ENCODE measurements around the gene WWOX.

WWOX gene

DNA sequence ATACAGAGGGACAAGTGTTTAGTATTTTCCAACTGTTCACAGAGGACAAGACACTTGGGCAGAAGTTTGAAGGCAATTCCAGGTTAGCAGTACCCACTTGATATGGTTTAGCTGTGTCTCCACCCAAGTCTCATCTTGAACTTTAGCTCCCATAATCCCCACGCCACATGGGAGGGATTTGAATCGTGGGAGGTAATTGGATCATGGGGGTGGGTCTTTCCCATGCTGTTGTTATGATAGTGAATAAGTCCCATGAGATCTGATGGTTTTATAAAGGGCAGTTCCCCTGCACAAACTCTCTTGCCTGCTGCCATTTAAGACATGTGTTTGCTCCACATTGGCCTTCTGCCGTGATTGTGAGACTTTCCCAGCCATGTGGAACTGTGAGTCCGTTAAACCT lies 832.2 kb downstream of the WWOX start:
- no peak for DNase-seq

DNA sequence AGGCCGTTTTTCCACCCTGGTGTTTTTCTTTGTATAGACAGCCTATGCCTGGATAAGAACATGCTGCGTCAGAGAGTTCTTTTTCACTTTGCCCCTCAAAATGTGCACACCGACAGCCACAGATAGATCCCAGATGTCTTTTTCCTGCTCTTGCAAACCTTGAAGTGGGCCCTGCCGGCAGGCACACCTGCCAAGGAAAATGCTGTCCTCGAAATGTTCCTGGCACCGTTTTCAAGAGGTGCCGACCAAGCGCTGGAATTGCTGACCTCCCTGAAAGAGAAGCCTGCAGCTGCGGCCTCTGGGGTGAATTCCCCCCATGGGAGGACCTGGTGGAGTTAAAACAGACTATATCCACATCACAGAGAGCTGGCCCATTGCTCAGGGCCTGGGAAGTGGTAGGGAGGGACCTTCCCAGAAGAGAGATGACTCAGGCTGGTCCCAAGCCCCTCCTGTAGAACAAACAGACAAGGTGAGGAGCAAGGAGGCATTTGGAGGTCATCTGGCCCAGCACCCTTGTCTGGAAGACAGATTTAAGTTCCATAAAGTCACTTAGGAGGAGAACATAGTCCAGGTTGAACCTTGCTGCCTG lies 833.0 kb downstream of the WWOX start:
- no peak for DNase-seq

DNA sequence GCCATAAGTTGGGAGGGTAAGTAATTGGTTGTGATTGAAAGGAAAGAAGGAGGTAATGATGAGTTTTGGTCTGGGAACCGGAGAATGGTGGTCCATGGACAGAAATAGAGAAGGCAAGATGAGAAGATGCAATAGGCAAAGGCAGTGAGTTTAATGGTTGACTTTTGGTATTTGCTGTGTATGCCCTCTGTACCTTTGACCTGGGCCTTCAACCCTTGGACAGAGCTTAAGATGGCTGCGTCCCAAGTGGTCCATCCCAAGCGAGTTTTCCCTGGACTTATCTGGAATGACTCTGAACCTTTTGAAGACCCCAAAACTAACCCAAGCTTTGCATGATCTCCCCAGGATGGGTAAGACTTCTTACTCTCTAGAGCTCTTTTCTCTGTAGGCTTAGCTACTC lies 836.6 kb downstream of the WWOX start:
- no peak for DNase-seq

DNA sequence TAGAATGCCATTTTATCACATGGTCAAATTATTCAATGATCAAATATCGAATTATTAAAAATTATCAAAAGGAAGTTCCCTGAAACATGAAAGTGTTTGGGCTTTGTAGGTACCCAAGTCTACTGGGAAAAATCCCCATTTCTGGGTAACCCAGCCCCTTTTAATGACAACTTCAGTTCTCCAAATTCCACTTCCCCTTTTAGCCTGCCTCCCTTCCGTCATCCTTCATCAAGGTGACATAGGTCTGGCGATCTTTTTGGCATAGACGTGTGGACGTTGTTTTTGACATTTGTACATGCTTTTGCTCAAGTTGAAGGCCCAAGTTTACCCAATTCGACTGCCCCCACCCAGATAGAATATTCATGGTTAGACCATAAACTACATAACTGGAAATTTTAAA lies 840.1 kb downstream of the WWOX start:
- no peak for DNase-seq

DNA sequence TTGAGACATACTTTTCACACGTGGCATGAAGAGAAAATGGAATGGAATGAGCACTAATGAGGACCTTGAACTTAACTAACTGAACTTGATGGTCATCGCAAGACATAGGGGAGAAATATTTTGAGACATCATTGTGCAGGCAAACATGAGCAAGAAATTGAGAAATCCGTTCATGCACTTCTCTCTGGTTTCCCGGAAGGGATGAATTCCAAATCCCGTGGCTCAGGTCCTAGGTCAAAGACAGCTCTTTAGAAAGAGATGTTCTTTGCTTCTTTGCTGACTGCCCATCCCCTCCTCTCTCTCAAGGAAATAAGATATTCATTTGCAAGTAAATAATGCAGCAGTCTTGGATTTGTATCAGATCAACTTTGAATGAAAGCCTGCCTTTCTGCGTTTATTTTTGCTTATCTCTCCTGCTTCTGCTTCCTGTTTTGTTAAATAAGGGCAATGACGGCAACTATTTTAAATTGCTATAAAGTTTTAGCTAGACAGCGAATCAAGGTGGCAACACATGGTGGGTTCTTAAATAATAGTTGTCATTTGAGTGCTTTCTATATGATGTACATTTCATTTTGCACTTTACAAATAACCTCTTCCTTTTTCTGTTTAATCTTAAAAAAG lies 843.3 kb downstream of the WWOX start:
- peak; percentile 29 for DNase-seq

DNA sequence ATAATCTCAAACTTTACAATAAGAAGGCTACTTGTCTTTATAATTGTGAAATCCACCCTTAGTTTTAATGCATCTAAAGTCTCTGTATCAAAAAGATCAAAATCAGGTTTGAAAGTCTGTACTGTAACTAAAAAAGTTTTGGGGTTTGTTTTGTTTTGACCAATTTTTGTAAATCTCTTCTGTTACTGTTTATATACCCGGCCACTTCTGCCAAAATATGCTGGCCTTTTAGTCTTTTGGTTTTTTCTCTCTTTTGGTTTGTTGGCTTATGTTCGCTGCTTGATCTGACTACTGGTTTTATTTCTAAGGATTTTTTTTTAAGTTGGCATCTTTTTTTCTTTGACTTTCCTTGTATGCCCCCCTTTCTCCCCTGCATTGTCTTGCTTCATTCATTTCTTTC lies 845.9 kb downstream of the WWOX start:
- no peak for DNase-seq

DNA sequence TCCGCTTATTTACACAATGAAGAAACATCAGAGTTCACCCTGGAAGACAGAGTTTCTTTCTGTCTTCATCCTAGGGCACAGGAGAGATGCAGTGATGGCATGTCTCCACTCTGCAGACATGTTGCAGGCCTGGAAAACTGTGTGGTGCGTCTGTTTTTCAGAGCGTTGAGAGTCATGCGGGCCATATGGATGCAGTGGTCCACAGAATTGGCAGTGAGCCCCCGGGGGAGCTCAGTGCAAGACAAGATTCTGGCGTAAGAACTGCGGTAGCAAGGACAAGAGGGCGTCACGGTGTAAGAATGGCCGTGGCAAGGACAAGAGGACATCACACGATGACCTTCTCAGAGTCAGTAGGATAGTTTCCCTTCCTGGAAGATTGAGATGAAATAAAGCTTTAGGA lies 847.1 kb downstream of the WWOX start:
- no peak for DNase-seq

DNA sequence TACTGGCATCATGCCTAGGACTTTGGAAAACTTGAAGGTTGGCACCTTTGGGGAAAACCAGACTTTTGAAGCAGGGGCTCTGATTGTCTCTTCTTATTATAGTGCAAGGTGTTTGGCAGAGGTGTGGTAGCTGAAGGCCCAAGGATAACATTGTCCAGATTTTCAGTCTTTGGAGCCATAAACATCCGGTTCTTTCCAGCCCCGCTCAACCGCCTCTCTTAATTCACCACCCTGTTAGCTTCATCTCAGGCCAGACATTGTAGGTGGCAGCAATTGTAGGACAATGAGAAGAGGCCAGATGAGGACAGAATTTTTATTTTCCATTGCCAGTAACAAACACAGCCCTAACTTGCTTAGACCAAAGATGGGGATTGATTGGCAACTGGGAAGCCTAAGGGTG lies 851.3 kb downstream of the WWOX start:
- DNase-seq: no peak

DNA sequence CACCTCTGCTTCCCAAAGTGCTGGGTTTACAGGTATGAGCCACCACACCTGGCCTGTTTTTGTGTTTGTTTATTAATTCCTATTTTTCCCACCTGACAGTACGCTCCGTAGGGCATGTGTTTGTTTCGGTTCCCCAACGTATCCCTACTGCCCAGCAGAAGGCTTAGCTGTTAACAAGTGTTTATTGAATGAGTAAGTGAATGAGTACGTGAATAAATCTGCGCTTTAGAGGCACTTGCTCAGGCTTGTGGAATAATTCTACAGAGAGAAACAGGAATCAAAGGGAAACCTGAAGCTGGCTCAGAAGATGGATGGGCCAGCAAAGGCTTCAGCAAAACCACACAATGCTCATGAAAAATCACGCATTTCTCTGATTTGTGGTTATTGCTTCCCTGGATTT lies 853.2 kb downstream of the WWOX start:
- no peak for DNase-seq

DNA sequence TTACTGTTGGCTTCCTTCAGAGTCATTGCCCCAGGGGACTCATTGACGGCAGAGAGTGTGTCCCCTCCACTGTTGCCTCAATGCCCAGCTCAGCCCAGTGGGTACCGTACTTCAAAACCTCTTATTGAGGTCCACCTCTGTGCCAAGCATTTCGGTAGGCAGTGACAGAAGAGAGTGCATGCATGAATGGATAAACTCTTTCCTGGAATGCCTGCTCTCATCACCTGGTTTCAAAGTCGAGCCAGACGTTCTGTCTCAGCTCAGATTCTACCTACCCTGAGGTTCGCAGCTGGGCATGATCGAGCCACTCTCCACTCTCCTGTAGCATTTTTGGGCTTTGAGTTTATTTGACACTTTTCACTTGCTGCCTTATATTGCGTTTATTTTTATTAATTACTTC lies 854.1 kb downstream of the WWOX start:
- DNase-seq: no peak

DNA sequence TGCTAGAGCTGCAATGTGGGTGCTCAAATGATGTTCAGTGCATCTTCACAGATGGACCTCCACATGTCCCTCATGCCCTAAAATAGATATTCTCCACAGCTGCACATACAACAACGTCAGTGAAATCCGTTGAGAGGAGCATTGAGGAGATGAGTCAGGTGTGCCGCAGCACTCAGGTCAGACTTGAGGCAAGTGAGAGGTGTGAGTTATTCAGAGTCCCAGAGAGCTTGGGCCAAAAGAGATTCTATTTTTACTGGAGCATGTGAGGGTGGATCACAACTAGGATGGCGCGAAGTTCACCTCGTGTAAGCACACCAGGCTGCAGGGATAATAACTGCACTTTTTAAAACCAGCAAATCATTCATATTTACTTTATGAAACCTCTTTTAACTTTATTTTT lies 855.8 kb downstream of the WWOX start:
- no peak for DNase-seq

DNA sequence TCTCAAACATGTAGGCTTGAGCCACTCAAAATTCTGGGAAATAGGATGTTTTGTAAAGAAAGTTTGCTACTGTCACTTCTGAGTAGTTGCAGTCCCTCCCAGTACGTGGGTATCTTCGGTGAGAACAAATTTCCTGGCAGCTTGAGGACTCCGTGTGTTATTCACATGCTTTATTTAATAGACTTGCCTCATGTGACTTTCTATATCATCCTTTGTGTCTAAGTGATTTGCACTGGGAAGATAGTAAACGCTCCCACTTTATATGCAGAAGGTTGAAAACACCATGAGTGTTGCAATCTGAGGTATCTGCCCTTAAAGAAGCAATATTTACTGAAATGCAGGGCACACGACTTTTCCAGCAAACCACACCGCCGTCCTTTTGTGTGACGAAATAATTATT lies 857.4 kb downstream of the WWOX start:
- no peak for DNase-seq

DNA sequence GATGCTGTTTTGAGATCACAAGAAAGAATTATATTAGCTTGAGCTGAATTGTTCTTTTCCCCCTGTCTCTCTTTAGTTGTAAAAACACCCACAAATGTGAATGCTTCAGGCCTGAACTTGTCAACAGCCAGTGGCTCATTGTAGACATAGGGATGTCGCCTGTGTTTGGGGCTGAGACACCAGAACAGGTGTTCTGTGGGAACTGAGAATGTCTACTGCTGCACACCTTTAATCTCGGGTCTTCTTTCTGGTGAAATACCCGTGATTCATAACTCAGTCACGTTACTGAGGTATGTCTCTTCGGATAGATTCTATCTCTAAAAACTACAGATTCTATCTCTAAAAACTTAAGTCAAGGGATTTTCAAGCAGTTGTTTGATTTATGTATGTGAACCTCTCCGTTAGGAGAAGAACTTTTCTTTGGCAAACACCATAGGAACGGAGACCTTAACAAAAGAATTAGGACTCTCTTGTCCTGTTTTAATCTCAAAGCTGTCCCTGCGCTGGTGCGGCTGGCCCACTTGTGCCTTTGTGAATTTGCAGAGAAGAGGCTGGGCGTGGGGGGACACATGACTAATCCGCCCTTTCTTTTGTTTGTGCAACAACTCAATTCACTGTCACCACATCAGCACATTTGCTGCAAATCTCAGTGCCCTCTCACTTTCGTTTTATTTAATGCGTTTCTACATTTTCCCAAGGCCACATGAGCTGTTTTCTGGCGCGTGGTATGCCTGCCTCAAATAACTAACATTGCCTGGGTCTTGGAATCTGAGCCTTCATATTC lies 858.1 kb downstream of the WWOX start:
- DNase-seq: no peak

DNA sequence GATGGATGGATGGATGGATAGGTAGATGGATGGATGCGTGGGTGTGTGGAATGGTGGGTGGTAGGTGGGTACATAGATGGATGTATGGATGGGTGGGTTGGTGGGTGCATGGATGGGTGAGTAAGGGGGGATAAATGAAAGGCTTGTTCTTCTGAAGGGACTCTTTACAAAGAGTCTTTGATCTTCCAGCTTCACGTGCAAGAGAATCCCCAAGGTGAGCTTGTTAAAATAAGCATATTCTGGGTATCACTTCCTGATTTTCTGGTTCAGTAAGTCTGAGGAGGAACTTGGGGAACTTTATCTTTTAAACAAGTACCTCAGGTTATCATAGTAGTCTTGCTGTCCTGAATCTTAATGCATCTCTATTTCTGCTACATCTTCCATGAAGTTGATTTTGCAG lies 862.0 kb downstream of the WWOX start:
- no peak for DNase-seq

DNA sequence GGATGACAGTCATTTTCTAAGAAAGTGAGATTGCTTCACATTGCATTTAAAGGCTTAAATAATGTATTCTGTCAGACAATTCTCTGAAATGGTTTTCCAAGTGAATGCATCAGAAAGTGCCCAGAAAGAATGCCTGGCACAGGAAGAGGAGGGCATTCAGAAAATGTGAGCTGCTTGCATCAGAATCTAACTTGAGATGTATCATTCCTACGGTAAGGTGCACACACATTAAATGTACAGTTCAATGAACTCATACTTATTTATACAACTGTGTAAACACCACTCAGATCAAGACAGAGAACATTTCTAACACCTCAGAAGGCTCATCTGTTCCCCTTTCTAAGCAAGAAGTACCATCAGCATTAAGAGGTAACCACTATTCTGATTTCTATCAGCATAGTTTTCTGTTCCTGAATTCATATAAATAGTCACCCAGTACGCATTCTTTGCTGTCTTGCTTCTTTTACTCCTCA lies 863.0 kb downstream of the WWOX start:
- no peak for DNase-seq

DNA sequence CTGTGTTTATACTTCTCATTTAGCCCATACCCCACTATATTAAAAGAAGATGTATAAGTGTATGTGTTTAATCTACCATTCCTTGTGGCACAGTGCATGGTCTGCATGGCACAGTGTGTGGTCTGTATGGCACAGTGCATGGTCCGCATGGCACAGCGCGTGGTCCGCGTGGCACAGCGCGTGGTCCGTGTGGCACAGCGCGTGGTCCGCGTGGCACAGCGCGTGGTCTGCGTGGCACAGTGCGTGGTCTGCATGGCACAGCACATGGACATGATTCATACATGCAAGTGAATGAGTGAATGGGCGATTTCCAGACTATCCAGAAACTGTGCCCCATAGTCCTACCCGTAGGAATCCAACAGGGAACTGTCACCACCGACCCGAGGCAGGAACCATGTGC lies 868.5 kb downstream of the WWOX start:
- DNase-seq: no peak

DNA sequence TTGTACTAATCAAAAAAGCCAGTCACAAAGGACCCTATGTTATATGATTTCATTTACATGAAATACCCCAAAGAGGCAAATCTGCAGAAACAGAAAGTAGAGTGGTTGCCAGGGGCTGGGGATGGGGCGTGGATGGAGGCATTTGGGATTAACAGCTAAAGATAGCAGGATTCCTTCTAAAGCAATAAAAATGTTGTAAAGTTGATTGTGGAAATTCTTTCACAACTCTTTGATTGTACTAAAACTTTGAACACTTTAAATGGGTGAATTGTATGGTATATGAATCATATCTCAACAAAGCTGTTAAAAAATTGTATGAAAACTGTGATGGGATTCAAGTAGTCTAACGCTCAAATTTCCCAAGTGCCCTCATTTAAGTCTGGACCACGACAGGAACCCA lies 870.3 kb downstream of the WWOX start:
- DNase-seq: no peak

DNA sequence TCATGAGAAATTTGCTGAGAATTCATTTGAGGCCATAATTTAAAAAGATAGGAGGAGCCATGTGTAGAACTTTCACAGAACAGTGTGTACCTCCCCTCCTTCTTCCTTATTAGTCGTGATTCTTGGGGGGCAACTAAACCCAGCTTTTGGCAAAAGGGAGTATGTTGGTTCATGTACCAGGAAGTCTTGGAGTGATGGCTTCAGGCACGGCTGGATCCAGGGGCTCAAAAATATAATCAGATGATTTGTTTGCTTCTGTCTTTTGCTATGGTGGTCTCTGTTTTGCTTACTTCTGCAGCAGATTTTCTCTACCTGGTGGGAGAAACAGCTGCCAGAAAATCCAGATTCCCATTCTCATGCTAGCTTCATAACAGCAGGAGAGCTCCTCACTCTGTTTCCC lies 871.2 kb downstream of the WWOX start:
- no peak for DNase-seq

DNA sequence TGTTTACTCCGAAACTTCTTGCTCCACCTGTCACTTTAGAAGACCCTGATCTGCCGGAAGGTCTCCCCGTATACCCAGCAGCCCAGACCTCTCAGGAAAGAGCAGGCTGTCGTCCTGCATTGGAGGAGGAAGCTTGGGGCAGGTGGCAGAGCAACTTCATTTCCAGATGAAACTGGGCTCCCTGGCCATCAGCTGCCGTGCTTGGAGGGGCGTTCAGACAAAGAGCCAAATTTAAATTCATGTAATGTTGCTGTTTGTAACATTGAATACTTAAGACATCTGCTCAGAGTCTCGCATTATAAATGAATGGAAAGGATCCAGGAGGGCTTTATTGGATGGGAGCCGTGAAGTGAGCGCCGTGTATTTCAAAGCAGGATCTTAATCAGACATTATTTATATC lies 872.6 kb downstream of the WWOX start:
- no peak for DNase-seq

DNA sequence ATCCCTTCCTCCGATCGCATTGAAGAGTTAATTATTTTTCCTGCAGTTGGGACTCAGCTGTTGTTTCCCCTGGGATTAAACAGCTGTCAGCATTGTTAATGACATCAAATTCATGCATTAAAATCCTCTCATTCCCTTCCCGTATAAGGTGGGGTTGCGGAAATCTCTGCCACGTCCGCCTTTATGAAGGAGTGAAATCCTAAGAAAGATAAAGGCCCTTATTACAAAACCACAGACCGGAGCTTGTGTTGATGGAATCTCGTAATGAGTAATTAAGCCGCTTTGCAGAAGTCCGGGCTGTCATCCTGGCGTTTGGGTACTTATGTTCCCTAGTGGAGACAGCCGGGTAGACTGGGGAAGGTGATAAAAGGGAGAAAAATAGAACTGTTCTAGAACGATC lies 873.5 kb downstream of the WWOX start:
- no peak for DNase-seq

DNA sequence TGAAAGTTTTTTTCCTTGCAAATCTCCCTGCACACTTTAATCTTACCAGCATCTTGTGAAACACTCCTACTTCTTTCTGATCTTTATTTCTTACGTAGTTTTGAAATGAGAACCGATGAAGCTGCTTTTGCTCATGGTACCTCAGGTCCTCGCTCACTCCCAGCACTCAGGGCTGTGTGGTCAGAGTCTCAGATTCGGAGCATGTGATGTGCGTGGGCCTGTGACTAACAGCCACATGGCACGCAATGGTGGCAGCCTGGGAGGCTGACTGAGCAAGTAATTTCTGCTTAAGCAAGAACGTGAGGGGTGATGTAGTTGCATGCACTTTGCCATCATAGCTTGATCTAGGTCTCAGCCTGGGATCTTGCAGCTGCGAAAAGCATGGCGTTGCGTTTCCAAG lies 876.8 kb downstream of the WWOX start:
- no peak for DNase-seq

DNA sequence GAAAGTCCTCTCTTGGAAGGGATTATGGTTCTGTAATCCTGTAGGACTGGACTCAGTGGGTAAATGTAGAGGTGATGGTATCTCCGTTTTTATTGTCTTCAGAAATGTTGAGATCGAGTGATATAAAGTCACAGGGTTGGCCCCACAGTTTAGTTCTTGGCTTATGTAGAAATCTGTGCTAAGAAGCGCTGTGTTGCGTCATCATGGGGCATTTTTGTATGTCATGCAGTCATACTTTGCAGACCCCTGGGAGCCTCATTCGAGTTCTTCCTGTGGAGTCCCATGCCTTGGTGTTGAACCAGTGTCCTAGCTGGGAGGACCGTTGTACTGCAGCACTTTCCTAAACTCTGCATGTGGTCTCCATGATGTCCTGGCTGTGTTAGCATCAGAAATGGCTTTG lies 881.4 kb downstream of the WWOX start:
- DNase-seq: no peak

DNA sequence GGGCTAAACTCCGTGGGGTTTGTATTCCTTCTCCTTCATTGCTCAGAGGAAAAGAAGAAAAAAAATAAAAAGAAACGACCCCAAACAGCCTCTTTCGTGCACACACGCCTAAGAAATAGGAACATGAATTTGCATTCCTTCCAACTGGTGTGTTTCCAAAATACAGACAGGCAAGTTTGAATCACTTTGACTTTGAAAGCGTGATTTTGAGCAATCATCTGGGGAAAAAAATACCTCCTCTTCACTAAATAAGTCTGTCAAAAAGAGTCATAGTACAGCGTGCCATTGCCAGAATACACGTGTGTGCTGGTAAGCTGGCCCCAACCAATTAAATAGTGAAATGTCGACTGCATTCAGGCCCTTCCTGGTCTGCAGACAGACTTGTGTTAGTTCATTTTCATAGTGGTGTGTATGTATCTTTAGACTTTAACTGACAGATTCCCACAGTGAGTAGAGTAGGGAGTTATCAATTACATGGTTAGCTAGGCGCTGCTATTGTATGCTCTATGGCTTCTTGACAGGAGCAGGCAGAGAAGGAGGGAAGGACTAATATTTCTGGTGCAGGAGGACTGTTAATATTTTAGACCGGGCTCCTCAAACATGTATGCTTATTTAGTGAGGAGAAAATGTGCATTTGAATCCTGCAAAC lies 882.8 kb downstream of the WWOX start:
- DNase-seq: no peak

DNA sequence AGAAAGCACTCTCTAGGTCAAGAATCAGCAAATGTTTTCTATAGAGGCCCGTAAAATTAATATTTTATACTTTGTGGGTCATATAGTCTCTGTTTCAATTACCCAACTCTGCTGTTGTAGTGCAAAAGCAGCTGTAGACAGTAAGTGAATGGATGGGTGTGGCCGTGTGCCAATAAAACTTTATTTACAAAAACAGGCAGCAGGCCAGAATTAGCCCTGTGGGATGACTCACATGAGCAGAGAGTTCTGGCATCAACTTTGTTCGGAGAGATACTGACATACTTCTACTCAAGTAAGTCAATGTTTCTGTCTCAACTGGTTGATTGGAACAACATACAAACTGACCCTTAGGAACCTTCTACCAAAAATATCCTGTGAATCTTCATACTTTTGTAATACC lies 884.9 kb downstream of the WWOX start:
- DNase-seq: no peak
